ENCODE measurements around the gene MGAT1.
"Not testable (repeated sequence)": the region's sequence is repeated elsewhere in the genome, so short reads cannot be mapped to it uniquely, and the experiment has no call there.

The MGAT1 gene

GRCh38 chr5:180790020-180790419 is 12.6 kb downstream of the MGAT1 start:
- no peak overlapping the region for H3K4me3 ChIP-seq (ENCODE audit: low read depth, low read length)
- no peak for DNase-seq (ENCODE audit: low read depth)
- no peak for TF ChIP-seq CTCF (IDR thresholded peaks at IDR 0.05; ENCODE audit: control insufficient read depth, extremely low read depth, insufficient read depth)

GRCh38 chr5:180788651-180789410 is 13.8 kb downstream of the MGAT1 start:
- H3K4me3 ChIP-seq (ENCODE audit: low read depth, low read length); DNase-seq (ENCODE audit: low read depth): not testable (repeated sequence)

GRCh38 chr5:180787711-180788431 is 14.7 kb downstream of the MGAT1 start:
- no peak for DNase-seq (ENCODE audit: low read depth)
- H3K4me3 ChIP-seq (ENCODE audit: low read depth, low read length): no peak overlapping the region
- no peak for TF ChIP-seq CTCF (IDR thresholded peaks at IDR 0.05; ENCODE audit: control insufficient read depth, extremely low read depth, insufficient read depth)

GRCh38 chr5:180786531-180787398 is 15.8 kb downstream of the MGAT1 start:
- TF ChIP-seq CTCF (IDR thresholded peaks at IDR 0.05; ENCODE audit: control insufficient read depth, extremely low read depth, insufficient read depth): no peak
- no peak for DNase-seq (ENCODE audit: low read depth)
- H3K4me3 ChIP-seq (ENCODE audit: low read depth, low read length): no peak overlapping the region

GRCh38 chr5:180785794-180786221 is 16.8 kb downstream of the MGAT1 start:
- no peak overlapping the region for H3K4me3 ChIP-seq (ENCODE audit: low read depth, low read length)
- TF ChIP-seq CTCF (IDR thresholded peaks at IDR 0.05; ENCODE audit: control insufficient read depth, extremely low read depth, insufficient read depth): no peak
- DNase-seq (ENCODE audit: low read depth): no peak

GRCh38 chr5:180785121-180785781 is 17.4 kb downstream of the MGAT1 start:
- no peak overlapping the region for H3K4me3 ChIP-seq (ENCODE audit: low read depth, low read length)
- TF ChIP-seq CTCF (IDR thresholded peaks at IDR 0.05; ENCODE audit: control insufficient read depth, extremely low read depth, insufficient read depth): no peak
- no peak for DNase-seq (ENCODE audit: low read depth)

All from LNCaP clone FGC (cell line).